ENCODE results near the gene WIPF3.

WIPF3 gene

GRCh38 chr7:29948587-29948986 lies 142.3 kb downstream of the WIPF3 start:
- TF ChIP-seq CTCF (IDR thresholded peaks at IDR 0.05; ENCODE audit: control insufficient read depth, extremely low read depth, insufficient read depth) = no peak
- no peak for DNase-seq (ENCODE audit: low read depth)
- no peak overlapping the region for H3K4me3 ChIP-seq (ENCODE audit: low read depth, low read length)

DNA sequence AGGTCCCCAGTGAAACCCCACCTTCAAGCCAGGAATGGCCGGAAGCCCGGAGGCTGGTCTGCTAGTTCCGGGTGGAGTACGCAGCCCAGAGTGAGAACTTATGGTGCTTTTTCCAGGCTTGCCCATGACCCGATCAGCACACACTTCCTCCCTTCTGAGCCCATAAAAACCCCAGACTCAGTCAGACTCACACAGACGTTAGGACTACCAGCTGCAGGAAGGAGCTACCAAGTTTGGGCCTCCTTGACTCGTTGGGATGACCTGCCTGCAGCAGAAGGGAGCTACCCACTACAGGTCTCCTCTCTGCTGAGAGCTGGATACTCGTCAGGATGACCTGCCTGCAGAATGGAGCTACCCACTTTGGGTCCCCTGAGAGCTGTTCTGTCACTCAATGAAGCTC lies 144.2 kb downstream of the WIPF3 start:
- H3K4me3 ChIP-seq (ENCODE audit: low read depth, low read length) = no peak overlapping the region
- DNase-seq (ENCODE audit: low read depth) = no peak
- no peak for TF ChIP-seq CTCF (IDR thresholded peaks at IDR 0.05; ENCODE audit: control insufficient read depth, extremely low read depth, insufficient read depth)

DNA sequence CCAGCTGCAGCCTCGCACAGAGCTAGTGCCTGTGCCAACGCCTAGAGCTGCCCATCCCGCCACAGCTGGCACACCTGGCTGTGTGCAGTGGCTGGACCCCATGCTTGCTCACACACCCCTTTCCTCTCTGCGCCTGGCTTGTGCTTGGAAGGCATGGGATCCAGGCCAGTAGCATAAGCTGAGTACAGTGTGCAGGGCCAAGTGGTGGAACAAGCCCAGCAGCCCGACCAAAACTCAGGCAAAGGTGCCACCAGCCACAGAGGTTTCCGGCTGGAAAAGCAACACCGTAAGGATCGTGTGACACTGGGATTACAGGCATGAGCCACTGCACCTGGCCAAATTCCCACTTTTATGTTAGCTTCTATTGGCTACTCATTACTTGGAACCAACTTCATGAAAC lies 144.9 kb downstream of the WIPF3 start:
- TF ChIP-seq CTCF (IDR thresholded peaks at IDR 0.05; ENCODE audit: control insufficient read depth, extremely low read depth, insufficient read depth) = no peak
- no peak overlapping the region for H3K4me3 ChIP-seq (ENCODE audit: low read depth, low read length)
- no peak for DNase-seq (ENCODE audit: low read depth)

GRCh38 chr7:29953726-29954347 lies 147.5 kb downstream of the WIPF3 start:
- H3K4me3 ChIP-seq (ENCODE audit: low read depth, low read length) = no peak overlapping the region
- DNase-seq (ENCODE audit: low read depth) = no peak
- no peak for TF ChIP-seq CTCF (IDR thresholded peaks at IDR 0.05; ENCODE audit: control insufficient read depth, extremely low read depth, insufficient read depth)

- no peak overlapping the region for H3K4me3 ChIP-seq (ENCODE audit: low read depth, low read length)
- DNase-seq (ENCODE audit: low read depth) = no peak
- no peak for TF ChIP-seq CTCF (IDR thresholded peaks at IDR 0.05; ENCODE audit: control insufficient read depth, extremely low read depth, insufficient read depth)
Measured at GRCh38 chr7:29955075-29955792, 148.9 kb downstream of the WIPF3 start.

DNA sequence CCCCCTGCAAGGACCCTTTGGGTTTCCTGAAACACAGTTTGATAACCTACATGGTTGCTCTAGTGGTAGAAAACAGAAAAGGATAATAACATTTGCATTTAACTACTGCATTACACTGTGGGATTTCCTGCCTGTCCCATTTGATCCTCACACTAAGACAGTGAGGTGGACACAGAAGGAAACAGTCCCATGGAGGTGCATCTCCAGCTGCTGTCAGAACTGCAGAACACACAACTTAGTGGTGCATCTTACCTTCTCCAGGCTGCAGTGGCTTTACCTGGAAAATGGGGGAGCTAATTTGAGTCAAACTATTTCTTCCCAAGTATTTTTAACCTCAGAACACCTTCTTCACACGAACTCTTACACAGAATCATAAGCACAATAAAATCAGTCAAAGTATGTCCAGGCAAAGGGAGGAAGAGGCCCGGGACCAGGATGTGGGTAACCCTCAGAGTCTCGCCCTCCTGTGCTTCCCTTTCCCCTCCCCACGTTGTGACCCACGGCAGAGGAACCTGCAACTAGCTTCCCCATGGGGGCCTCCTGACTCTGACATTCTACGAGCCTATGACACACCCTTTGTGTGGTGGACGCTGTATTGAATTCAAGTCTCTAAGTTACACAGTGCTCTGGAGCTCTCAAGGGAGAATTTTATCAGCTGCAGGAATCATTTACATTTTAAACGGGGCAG lies 149.6 kb downstream of the WIPF3 start:
- TF ChIP-seq CTCF (IDR thresholded peaks at IDR 0.05; ENCODE audit: control insufficient read depth, extremely low read depth, insufficient read depth) = no peak
- no peak for DNase-seq (ENCODE audit: low read depth)
- no peak overlapping the region for H3K4me3 ChIP-seq (ENCODE audit: low read depth, low read length)
